GM18519 (cell line): ENCODE data around the gene TRIP13.
A peak's percentile ranks its signal among the peaks of the same experiment; 100 is the strongest.
"Not testable (repeated sequence)": the region's sequence is repeated elsewhere in the genome, so short reads cannot be mapped to it uniquely, and the experiment has no call there.

ENCODE experiments used
- ATAC-seq: cut with Tn5 transposase; IDR thresholded peaks from one replicate; pipeline ENCODE4 v1.9.1; 2021; ENCODE audit warnings: mild to moderate bottlenecking, moderate library complexity; ENCODE audit not compliant: unreplicated experiment, low FRiP score

The TRIP13 gene

DNA sequence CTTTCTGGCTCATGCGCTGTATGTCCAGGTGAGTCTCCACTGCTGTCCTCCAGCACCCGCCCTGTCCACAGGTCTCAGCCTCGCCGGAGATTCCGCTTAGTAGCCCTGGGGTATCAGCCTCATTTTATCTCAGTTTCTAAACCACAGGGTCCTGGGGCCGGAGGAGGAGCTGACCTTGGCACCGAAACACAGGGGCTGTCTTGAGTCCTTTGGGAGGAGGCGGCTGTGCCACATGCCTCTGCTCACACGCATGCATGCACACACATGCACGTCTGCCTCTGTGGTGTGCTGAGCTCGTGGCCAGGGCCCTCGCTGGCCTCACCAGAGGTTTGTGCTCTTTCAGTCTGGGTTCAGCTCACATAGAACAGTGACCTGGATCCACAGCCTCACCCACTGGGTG, 23.3 kb downstream of the TRIP13 start:
- no peak for ATAC-seq

GRCh38 chr5:916441-917293, 24.0 kb downstream of the TRIP13 start:
- ATAC-seq: no peak

GRCh38 chr5:918717-919116, 26.0 kb downstream of the TRIP13 start:
- not testable (repeated sequence) for ATAC-seq

DNA sequence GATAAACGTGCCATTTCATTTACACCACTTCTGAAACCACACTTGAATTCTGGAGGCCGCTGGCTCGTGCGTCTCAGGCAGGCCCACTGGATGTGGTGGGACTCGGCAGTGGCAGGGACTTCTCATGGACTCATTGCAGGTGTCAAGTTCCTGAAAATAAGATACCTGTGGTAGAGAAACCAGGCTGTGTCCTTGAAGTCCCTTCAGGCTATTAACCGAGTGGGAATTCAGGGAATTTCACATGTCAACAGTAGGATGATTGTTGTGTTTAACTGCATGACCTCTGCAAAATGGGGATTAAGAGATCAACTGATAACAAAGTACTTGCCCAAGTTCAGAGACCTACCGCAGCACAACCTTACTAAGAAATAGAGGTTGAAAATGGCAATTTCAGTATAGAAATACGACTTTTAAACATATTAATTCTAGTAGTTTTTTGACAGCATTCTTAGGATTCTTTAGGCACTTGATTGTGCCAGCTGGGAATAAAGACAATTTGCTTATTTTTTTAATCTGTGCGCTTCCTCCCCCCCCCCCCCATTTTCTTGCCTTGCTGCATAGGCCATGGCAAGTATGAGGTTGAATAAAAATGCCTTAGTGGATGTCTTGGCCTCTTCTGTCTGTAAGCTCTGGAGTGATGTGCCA, 26.8 kb downstream of the TRIP13 start:
- ATAC-seq: no peak

GRCh38 chr5:920321-920720, 27.6 kb downstream of the TRIP13 start:
- no peak for ATAC-seq

GRCh38 chr5:921456-922435, 29.1 kb downstream of the TRIP13 start:
- ATAC-seq: no peak

- ATAC-seq: no peak
Measured at GRCh38 chr5:922436-923280, 30.0 kb downstream of the TRIP13 start.

- peak; percentile 62 for ATAC-seq
Measured at GRCh38 chr5:923281-923873, 30.7 kb downstream of the TRIP13 start.

- ATAC-seq: no peak
Measured at GRCh38 chr5:926417-927171, 33.9 kb downstream of the TRIP13 start.

DNA sequence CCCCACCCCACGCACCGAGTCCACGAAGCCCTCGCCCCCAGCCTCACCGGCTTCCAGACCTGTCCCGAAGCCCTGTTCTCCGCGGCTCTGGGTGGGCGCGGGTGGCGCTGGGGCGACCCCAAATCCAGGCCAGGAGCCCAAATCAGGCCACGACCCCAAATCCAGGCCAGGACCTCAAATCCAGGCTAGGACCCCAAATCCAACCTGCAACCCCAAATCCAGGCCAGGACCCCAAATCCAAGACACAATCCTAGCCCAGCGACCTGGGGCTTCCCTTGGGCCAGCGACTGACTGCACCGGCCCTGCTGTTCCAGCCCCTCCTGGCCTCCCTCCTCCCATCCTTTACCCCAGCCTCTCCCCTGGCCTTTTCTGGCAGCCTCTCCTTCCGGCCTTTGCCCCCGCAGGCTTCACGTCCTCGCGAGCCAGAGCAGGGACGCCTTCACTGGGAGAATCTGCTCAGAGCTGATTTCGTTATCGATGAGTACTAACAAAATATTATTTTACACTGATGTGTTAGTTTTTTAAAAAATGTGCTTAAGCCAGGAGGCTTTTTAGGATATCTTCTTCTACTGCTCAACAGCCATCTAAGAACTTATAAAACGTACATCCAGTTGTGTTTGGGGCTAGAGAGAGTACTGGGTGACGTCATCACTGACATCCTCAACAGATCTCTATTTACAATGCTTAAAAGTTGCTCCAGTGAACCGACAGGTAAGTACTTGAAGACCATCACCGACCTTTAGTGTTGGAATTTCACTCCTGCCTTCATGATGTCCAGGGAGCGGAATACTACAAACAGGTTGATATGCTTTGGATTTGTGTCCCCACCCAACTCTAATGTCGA, 34.7 kb downstream of the TRIP13 start:
- no peak for ATAC-seq

DNA sequence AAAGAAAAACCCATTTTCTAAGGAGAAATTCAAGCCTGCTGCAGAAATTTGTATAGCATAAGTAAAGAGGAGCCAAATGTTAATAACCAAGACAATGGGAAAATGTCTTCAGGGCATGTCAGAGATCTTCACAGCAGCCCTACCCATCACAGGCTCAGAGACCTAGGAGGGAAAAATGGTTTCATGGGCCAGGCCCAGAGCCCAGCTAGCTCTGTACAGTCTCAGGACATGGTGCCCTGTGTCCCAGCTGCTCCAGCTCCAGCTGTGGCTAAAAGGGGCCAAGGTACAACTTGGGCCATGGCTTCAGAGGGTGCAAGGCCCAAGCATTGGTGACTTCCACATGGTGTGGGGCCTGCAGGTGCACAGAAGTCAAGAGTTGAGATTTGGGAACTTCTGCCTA, 36.5 kb downstream of the TRIP13 start:
- not testable (repeated sequence) for ATAC-seq

DNA sequence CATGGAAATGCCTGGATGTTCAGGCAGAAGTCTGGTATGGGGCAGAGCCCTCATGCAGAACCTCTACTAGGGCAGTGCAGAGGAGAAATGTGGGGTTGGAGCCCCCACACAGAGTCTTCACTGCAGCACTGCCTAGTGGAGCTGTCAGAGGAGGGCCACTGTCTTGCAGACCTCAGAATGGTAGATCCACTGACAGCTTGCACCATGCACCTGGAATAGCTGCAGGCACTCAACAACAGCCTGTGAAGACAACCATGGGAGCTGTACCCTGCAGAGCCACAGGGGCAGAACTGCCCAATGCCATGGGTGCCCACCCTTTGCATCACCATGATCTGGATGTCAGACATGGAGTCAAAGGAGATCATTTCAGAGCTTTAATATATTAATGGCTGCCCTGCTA, 36.9 kb downstream of the TRIP13 start:
- ATAC-seq: no peak

GRCh38 chr5:930866-931265, 38.2 kb downstream of the TRIP13 start:
- ATAC-seq: no peak

DNA sequence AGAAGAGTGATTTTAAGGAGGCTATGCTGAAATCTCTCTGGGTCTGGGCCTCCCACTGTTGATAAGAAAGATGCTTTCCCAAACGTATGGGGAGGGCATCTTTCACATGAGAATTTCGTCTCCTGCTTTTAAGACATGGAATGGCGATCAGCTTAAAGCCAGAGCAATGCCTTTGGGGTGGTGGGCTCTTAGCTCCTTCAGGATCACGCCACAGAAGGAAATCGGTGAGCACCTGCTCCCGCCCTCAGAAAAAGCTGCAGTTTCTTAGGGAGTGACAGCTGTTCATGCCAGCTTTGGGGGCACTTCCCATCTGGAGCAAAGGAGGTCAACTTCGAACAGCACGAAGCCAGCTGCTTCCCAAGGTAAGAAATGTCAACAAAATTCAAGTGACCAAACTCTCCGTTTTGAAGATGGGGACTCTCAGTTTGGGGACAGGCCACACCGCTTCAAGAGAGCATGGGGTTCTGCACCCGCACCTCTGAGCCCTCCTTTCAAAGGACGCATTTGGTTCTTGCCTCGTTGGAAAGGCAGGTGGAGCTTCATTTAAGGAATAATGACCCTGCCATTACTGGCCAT, 39.0 kb downstream of the TRIP13 start:
- ATAC-seq: no peak

- no peak for ATAC-seq
Measured at GRCh38 chr5:932151-932627, 39.5 kb downstream of the TRIP13 start.

DNA sequence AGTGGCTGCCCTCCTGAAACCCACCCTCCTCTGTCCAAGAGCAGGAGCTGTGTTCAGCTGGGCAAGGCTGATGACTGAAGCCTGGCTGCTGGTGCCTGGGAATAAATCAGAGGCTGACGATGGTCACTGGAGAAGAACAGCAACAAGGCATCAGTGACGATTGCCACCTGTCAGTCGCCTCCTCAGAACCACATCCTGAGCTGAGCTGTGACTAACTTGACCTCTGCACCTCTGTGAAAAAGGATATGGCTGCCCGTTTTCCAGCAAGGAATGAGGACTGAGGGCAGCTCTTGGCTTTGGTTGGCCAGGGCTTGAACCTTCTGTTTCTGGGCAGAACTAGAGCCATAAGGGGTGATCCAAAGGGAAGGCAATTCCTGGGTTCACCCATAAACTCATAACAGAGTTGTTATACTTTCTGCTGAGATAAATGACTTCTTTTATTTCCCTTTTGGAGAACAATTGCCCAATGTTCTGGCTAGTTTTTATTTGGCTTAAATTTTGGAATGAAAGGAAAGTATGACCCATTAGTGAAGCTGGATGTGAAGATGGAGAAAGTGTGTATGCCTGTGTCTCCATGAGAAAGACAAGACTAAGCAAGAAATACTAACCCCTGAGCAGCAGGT, 40.1 kb downstream of the TRIP13 start:
- no peak for ATAC-seq

- no peak for ATAC-seq
Measured at GRCh38 chr5:933251-933861, 40.7 kb downstream of the TRIP13 start.
